ENCODE measurements around the gene EGFLAM. TPM values are rescaled to one million over a fixed set of nuclear protein-coding genes. Genes with fewer than 3 reads are reported as not detected.

The EGFLAM gene
- total and polyA plus RNA-seq, 9 of the 15 experiments (the other 6 are each of a cell fraction or from before 2014, with no cell fraction given), result 0.09 to 2.5 (median 1.0) TPM

DNA sequence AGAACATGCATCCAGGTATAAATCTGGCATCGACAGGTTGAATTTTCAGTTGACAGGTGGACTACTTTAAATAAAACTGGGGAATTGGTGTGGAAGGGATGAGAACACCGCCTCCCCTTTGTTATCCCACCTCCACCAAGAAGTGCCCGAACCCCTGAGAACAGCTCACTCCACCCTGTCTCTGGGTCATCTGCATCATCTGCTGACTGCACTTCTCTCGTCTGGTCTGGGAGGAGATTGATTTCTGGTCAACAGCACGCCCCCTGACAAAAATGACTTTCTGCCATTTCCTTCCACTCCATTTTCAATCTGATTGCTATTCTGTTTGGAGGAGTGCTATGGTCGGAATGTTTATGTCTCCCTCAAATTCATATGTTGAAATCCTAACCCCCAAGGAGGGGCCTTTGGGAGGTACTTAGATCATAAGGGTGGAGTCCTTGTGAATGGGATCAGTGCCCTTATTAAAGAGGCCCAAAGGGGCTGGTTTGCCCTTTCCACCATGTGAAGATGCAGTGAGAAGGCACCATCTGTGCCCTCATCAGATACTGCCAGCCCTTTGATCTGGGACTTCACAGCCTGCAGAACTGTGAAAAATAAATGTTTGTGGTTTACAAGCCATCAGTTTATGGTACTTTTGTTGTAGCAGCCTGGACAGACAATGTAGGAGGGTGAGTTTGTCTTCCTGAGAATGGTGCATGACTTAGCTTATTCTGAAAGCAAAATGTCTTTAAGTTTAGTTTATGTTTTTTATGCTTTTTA, 145.7 kb downstream of the EGFLAM start:
- Histone ChIP-seq H3K27me3 (ENCODE audit: control insufficient read depth in 2 of 2, insufficient read depth in 2 of 2, low read length in 2 of 2) (peaks cover 9 to 15% of the 10 kb centered on the region in 2 experiments), H2AFZ (ENCODE audit: low read depth, low read length) (no peak overlapping the region), H3K27ac (ENCODE audit: extremely low read depth, low read depth, low read length) (no peak overlapping the region), H3K79me2 (ENCODE audit: control insufficient read depth, insufficient read depth, low read length) (no peaks in the 10 kb centered on the region), H3K9me3 (replicated peaks; ENCODE audit: control insufficient read depth, insufficient read depth, low read depth, low read length) (no peaks in the 10 kb centered on the region), H3K9me1 (ENCODE audit: control insufficient read depth, insufficient read depth, low read length) (no peaks in the 10 kb centered on the region), H3K4me3 (no peak overlapping the region), H3K36me3 (ENCODE audit: control insufficient read depth, insufficient read depth, low read length) (no peaks in the 10 kb centered on the region), H3K9ac (ENCODE audit: insufficient read depth in 1 of 2, low read depth in 2 of 2, low read length in 2 of 2) (no peak overlapping the region), H3K4me1 (replicated peaks in 1 of 2; ENCODE audit: control insufficient read depth in 2 of 2, insufficient read depth in 2 of 2, low read length in 2 of 2) (no peaks in the 10 kb centered on the region), H4K20me1 (replicated peaks; ENCODE audit: control insufficient read depth, insufficient read depth, low read length) (no peaks in the 10 kb centered on the region), H3K4me2 (ENCODE audit: insufficient read depth, low read length) (no peak overlapping the region)
- in situ Hi-C loops (cut with MboI) (no loop called here), intact Hi-C loops (cut with micrococcal nuclease) (loop anchor here (1.0 to 2.0 kb wide), 3 partner anchors 22 to 195 kb away; no protein-coding TSS in a partner anchor)
- no peak for FAIRE-seq
- TF ChIP-seq ELF1 (tag; IDR thresholded peaks at IDR 0.05) (no peak), ZC3H11A (IDR thresholded peaks at IDR 0.05; ENCODE audit: low read depth, low read length) (no peak), ZNF764 (CRISPR knock-in tag; IDR thresholded peaks at IDR 0.05; ENCODE audit: low read depth) (no peak)
- TF ChIP-seq, protein P1, sequence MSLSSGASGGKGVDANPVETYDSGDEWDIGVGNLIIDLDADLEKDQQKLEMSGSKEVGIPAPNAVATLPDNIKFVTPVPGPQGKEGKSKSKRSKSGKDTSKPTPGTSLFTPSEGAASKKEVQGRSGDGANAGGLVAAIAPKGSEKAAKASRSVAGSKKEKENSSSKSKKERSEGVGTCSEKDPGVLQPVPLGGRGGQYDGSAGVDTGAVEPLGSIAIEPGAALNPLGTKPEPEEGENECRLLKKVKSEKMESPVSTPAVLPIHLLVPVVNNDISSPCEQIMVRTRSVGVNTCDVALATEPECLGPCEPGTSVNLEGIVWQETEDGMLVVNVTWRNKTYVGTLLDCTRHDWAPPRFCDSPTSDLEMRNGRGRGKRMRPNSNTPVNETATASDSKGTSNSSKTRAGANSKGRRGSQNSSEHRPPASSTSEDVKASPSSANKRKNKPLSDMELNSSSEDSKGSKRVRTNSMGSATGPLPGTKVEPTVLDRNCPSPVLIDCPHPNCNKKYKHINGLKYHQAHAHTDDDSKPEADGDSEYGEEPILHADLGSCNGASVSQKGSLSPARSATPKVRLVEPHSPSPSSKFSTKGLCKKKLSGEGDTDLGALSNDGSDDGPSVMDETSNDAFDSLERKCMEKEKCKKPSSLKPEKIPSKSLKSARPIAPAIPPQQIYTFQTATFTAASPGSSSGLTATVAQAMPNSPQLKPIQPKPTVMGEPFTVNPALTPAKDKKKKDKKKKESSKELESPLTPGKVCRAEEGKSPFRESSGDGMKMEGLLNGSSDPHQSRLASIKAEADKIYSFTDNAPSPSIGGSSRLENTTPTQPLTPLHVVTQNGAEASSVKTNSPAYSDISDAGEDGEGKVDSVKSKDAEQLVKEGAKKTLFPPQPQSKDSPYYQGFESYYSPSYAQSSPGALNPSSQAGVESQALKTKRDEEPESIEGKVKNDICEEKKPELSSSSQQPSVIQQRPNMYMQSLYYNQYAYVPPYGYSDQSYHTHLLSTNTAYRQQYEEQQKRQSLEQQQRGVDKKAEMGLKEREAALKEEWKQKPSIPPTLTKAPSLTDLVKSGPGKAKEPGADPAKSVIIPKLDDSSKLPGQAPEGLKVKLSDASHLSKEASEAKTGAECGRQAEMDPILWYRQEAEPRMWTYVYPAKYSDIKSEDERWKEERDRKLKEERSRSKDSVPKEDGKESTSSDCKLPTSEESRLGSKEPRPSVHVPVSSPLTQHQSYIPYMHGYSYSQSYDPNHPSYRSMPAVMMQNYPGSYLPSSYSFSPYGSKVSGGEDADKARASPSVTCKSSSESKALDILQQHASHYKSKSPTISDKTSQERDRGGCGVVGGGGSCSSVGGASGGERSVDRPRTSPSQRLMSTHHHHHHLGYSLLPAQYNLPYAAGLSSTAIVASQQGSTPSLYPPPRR (CRISPR knock-in tag; IDR thresholded peaks at IDR 0.05; ENCODE audit: borderline replicate concordance), result no peak
- DNase-seq (ENCODE audit: extremely low read depth in 1 of 4, low spot score in 3 of 4), result no peak
- CTCF ChIA-PET (ENCODE audit: low intra/inter-chr PET ratio), result interaction anchor here (1.2 kb wide), 1 partner anchor 195 kb away, joined by 4 read pairs; no protein-coding TSS in a partner anchor
- BruUV-seq (replicated peaks), result no TSS peak
- 0% methylated on average over 6 of the region's 6 CpGs for WGBS (ENCODE audit: insufficient coverage, low coverage, missing lambda C conversion rate)
- no peak for ATAC-seq
- POLR2A ChIA-PET, result interaction anchor here (0.5 kb wide), 1 partner anchor 199 kb away, joined by 3 read pairs; no protein-coding TSS in a partner anchor

Measured in K562 (cell line).